Erythroblast (primary cell): Measurements from ENCODE around the gene ST8SIA5.

Experiments used
- GATA1 ChIP-seq: IDR thresholded peaks from 2 replicates; pipeline ENCODE4 v1.6.1; 2011; ENCODE audit warnings: low read depth, mild to moderate bottlenecking, control low read depth, low read length, moderate library complexity
- POLR2A ChIP-seq: IDR thresholded peaks from 2 replicates; pipeline ENCODE4 v1.6.1; 2011; ENCODE audit warnings: mild to moderate bottlenecking, low read length

- TF ChIP-seq POLR2A, result no peak
- no peak for TF ChIP-seq GATA1
Observed at GRCh38 chr18:46772357-46772756, 15.5 kb upstream of the ST8SIA5 start.
